K562 (cell line): ENCODE measurements around the gene SEC22C. TPM values are rescaled to one million over a fixed set of nuclear protein-coding genes. Genes with fewer than 3 reads are reported as not detected.

Source experiments
- ARNT ChIP-seq, 2 experiments: fragments of 450-650 bp; IDR thresholded peaks; 2 replicates each; pipeline ENCODE4 v1.6.1; 2016; ENCODE audit warnings: mild to moderate bottlenecking in 1 of 2
- KHSRP ChIP-seq: fragments of 450-650 bp; IDR thresholded peaks from 2 replicates; pipeline ENCODE4 v1.6.1; 2017
- KLF10 ChIP-seq: fragments of 250-450 bp; sonication (Bioruptor Pico); IDR thresholded peaks from 2 replicates; pipeline ENCODE4 v1.6.1; 2021; ENCODE audit warnings: matching md5 sums
- MAFK ChIP-seq: IDR thresholded peaks from 2 replicates; pipeline ENCODE4 v1.6.1; 2011; ENCODE audit warnings: low read length, improper control_type of control experiment
- MYBL2 ChIP-seq, 2 experiments: fragments of 450-650 bp in 1 of 2; sonication (generic) in 1 of 2; formaldehyde crosslinking in 1 of 2; IDR thresholded peaks; 2 replicates each; pipeline versions ENCODE4 v1.6.1 to v1.8.1; 2017 to 2022; ENCODE audit warnings: borderline replicate concordance in 1 of 2, inconsistent platforms in 1 of 2, low read depth in 1 of 2, mild to moderate bottlenecking in 1 of 2, missing genetic modification reagents in 1 of 2, moderate library complexity in 1 of 2
- PML ChIP-seq: IDR thresholded peaks from 2 replicates; pipeline ENCODE4 v1.6.1; 2012; ENCODE audit warnings: low read length, inconsistent platforms
- RBM25 ChIP-seq: fragments of 200-400 bp; formaldehyde crosslinking; IDR thresholded peaks from 2 replicates; pipeline ENCODE4 v1.6.1; 2018; ENCODE audit warnings: low read length, low read depth, moderate library complexity; ENCODE audit not compliant: severe bottlenecking
- SMARCA4 ChIP-seq: fragments of 450-650 bp; IDR thresholded peaks from 2 replicates; pipeline ENCODE4 v1.6.1; 2016
- SNRNP70 ChIP-seq: fragments of 200-400 bp; formaldehyde crosslinking; optimal IDR thresholded peaks from 2 replicates; pipeline ENCODE3; 2017; ENCODE audit warnings: low read depth, low read length
- SREBF2 ChIP-seq: sonication (generic); formaldehyde crosslinking; IDR thresholded peaks from 2 replicates; pipeline ENCODE4 v1.4.0; 2020; ENCODE audit warnings: mild to moderate bottlenecking, missing genetic modification reagents
- ZNF134 ChIP-seq: fragments of 250-450 bp; sonication (Bioruptor Pico); conservative IDR thresholded peaks from 2 replicates; pipeline ENCODE4 v1.4.0; 2020
- ZNF695 ChIP-seq: fragments of 450-650 bp; formaldehyde crosslinking; IDR thresholded peaks from 2 replicates; pipeline ENCODE4 v1.4.0; 2020; ENCODE audit warnings: mild to moderate bottlenecking, moderate library complexity
- polyA plus RNA-seq, 8 experiments: library from polyadenylated mRNA; depleted of rRNA in 4 of 8; stranded (reverse) in 5 of 8; unstranded in 3 of 8; fragments of >200 nt; fragmentation: Nextera tagmentation in 2 of 8; fragmentation: Illumina TruSeq in 1 of 8; extraction: Ambion mirVana in 2 of 8; extraction: Trizol in 1 of 8; gene quantifications; 2 replicates each; pipeline versions ENCODE4 v1.2.1 to v1.2.3, GENCODE V29; 2011 to 2014; ENCODE audit warnings: inconsistent platforms in 1 of 8, missing spikeins in 1 of 8
- total RNA-seq, 7 experiments: library from RNA; depleted of rRNA in 6 of 7; stranded (reverse); fragments of >200 nt in 6 of 7; fragmentation: Illumina TruSeq in 2 of 7; extraction: Trizol in 2 of 7; gene quantifications; 2 replicates each; pipeline versions ENCODE4 v1.2.1 to v1.2.3, GENCODE V29; 2011 to 2021; ENCODE audit warnings: low replicate concordance in 1 of 7
- TF ChIP-seq, protein P1 (sequence below): fragments of 200-800 bp; sonication (Bioruptor generic); IDR thresholded peaks from 2 replicates; pipeline ENCODE4 v1.6.1; 2016; ENCODE audit warnings: missing genetic modification characterization, missing compliant biosample characterization
- TF ChIP-seq, protein P2 (sequence below): fragments of 450-650 bp; IDR thresholded peaks from 2 replicates; pipeline ENCODE4 v1.6.1; 2018; ENCODE audit not compliant: partially characterized antibody

Gene SEC22C
- total and polyA plus RNA-seq, 9 of the 15 experiments (the other 6 are each of a cell fraction or from before 2014, with no cell fraction given): 35.6 to 68.4 (median 50.7) TPM

GRCh38 chr3:42601896-42602581, 20.3 kb upstream of the SEC22C start (continued):
- TF ChIP-seq RBM25 (peak; percentile 84), SREBF2 (CRISPR knock-in tag) (no peak), ARNT (IDR thresholded peaks at IDR 0.05) (no peak), PML (no peak), ZNF134 (no peak), MAFK (no peak), MYBL2 (IDR thresholded peaks at IDR 0.05; ENCODE audit: low read depth) (no peak), MYBL2 (CRISPR knock-in tag; IDR thresholded peaks at IDR 0.05; ENCODE audit: borderline replicate concordance) (no peak), KHSRP (0 out of 2 replicates have a peak, but pooled peaks have one; percentile 3), ZNF695 (no peak), SMARCA4 (0 out of 2 replicates have a peak, but pooled peaks have one; percentile 19), SNRNP70 (no peak), KLF10 (CRISPR knock-in tag) (0 out of 2 replicates have a peak, but pooled peaks have one; percentile 21)
- TF ChIP-seq, protein P1, sequence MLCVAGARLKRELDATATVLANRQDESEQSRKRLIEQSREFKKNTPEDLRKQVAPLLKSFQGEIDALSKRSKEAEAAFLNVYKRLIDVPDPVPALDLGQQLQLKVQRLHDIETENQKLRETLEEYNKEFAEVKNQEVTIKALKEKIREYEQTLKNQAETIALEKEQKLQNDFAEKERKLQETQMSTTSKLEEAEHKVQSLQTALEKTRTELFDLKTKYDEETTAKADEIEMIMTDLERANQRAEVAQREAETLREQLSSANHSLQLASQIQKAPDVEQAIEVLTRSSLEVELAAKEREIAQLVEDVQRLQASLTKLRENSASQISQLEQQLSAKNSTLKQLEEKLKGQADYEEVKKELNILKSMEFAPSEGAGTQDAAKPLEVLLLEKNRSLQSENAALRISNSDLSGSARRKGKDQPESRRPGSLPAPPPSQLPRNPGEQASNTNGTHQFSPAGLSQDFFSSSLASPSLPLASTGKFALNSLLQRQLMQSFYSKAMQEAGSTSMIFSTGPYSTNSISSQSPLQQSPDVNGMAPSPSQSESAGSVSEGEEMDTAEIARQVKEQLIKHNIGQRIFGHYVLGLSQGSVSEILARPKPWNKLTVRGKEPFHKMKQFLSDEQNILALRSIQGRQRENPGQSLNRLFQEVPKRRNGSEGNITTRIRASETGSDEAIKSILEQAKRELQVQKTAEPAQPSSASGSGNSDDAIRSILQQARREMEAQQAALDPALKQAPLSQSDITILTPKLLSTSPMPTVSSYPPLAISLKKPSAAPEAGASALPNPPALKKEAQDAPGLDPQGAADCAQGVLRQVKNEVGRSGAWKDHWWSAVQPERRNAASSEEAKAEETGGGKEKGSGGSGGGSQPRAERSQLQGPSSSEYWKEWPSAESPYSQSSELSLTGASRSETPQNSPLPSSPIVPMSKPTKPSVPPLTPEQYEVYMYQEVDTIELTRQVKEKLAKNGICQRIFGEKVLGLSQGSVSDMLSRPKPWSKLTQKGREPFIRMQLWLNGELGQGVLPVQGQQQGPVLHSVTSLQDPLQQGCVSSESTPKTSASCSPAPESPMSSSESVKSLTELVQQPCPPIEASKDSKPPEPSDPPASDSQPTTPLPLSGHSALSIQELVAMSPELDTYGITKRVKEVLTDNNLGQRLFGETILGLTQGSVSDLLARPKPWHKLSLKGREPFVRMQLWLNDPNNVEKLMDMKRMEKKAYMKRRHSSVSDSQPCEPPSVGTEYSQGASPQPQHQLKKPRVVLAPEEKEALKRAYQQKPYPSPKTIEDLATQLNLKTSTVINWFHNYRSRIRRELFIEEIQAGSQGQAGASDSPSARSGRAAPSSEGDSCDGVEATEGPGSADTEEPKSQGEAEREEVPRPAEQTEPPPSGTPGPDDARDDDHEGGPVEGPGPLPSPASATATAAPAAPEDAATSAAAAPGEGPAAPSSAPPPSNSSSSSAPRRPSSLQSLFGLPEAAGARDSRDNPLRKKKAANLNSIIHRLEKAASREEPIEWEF (CRISPR knock-in tag): no peak
- TF ChIP-seq, protein P2, sequence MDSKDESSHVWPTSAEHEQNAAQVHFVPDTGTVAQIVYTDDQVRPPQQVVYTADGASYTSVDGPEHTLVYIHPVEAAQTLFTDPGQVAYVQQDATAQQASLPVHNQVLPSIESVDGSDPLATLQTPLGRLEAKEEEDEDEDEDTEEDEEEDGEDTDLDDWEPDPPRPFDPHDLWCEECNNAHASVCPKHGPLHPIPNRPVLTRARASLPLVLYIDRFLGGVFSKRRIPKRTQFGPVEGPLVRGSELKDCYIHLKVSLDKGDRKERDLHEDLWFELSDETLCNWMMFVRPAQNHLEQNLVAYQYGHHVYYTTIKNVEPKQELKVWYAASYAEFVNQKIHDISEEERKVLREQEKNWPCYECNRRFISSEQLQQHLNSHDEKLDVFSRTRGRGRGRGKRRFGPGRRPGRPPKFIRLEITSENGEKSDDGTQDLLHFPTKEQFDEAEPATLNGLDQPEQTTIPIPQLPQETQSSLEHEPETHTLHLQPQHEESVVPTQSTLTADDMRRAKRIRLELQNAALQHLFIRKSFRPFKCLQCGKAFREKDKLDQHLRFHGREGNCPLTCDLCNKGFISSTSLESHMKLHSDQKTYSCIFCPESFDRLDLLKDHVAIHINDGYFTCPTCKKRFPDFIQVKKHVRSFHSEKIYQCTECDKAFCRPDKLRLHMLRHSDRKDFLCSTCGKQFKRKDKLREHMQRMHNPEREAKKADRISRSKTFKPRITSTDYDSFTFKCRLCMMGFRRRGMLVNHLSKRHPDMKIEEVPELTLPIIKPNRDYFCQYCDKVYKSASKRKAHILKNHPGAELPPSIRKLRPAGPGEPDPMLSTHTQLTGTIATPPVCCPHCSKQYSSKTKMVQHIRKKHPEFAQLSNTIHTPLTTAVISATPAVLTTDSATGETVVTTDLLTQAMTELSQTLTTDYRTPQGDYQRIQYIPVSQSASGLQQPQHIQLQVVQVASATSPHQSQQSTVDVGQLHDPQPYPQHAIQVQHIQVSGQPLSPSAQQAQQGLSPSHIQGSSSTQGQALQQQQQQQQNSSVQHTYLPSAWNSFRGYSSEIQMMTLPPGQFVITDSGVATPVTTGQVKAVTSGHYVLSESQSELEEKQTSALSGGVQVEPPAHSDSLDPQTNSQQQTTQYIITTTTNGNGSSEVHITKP: peak; percentile 9
- TF ChIP-seq, all 486 proteins: peak for 31
